BJ (cell line): ENCODE data around the gene WDFY3. TPM values are rescaled to one million over a fixed set of nuclear protein-coding genes. Genes with fewer than 3 reads are reported as not detected.

Source experiments
- CTCF ChIA-PET: fragments of 350-600 bp; formaldehyde crosslinking; extraction: SDS; loops from one replicate; lab custom pipeline; 2021; ENCODE audit warnings: antibody characterized with exemption, inconsistent platforms; lab: Yijun Ruan, JAX
- POLR2A ChIA-PET: fragments of 300-600 bp; sonication (Branson Sonifier 250); formaldehyde crosslinking; extraction: SDS; loops from one replicate; lab custom pipeline; 2021; ENCODE audit warnings: antibody characterized with exemption; lab: Charles Lee
- DNase-seq: peaks from one replicate; pipeline ENCODE4 v3.0.0-alpha.2; 2011; ENCODE audit warnings: low read depth
- H3K27me3 ChIP-seq: 2 replicates; pipeline ENCODE4 v1.6.0; 2011; ENCODE audit warnings: low read length; ENCODE audit not compliant: control insufficient read depth, insufficient read depth
- H3K36me3 ChIP-seq: 2 replicates; pipeline ENCODE4 v1.5.1; 2011; ENCODE audit warnings: low read length; ENCODE audit not compliant: control insufficient read depth, insufficient read depth
- H3K4me3 ChIP-seq: 2 replicates; pipeline ENCODE4 v1.5.1; 2011; ENCODE audit warnings: low read depth, mild to moderate bottlenecking, control low read depth, low read length
- CTCF ChIP-seq: IDR thresholded peaks from 2 replicates; pipeline ENCODE4 v1.5.1; 2011; ENCODE audit warnings: low read depth, mild to moderate bottlenecking, control low read depth, inconsistent platforms, low read length, moderate library complexity; ENCODE audit not compliant: insufficient read depth
- polyA plus RNA-seq: library from polyadenylated mRNA; depleted of rRNA; stranded (reverse); fragments of >200 nt; gene quantifications from 2 replicates; pipeline ENCODE4 v1.2.3, GENCODE V29; 2011

The WDFY3 gene
- polyA plus RNA-seq, 1 experiment = 28.8 TPM

- Histone ChIP-seq H3K27me3 (no peaks in the 10 kb centered on the region), H3K36me3 (peaks cover 1% of the 10 kb centered on the region; the same call in 1 of the 2 replicates), H3K4me3 (no peak overlapping the region)
- ChIA-PET POLR2A (no interaction called here), CTCF (interaction anchor here (1.0 kb wide), 1 partner anchor 8 kb away, joined by 4 read pairs; no protein-coding TSS in a partner anchor)
- no peak for DNase-seq
- TF ChIP-seq CTCF = no peak
Measured at GRCh38 chr4:84897516-84897915, 69.0 kb downstream of the WDFY3 start.

- Histone ChIP-seq H3K4me3 (no peak overlapping the region), H3K27me3 (no peaks in the 10 kb centered on the region), H3K36me3 (no peaks in the 10 kb centered on the region; the same call in 1 of the 2 replicates)
- CTCF ChIA-PET = interaction anchor here (0.6 kb wide), 1 partner anchor 18 kb away, joined by 3 read pairs; no protein-coding TSS in a partner anchor
- POLR2A ChIA-PET = no interaction called here
- no peak for TF ChIP-seq CTCF
- no peak for DNase-seq
Measured at GRCh38 chr4:84895283-84895682, 71.2 kb downstream of the WDFY3 start.

- no peak for DNase-seq
- ChIA-PET POLR2A (no interaction called here), CTCF (no interaction called here)
- no peak for TF ChIP-seq CTCF
- Histone ChIP-seq H3K4me3 (no peak overlapping the region), H3K36me3 (no peaks in the 10 kb centered on the region; the same call in 1 of the 2 replicates), H3K27me3 (no peaks in the 10 kb centered on the region)
Measured at GRCh38 chr4:84894621-84895020, 71.9 kb downstream of the WDFY3 start.

GRCh38 chr4:84892950-84893349 lies 73.5 kb downstream of the WDFY3 start:
- H3K36me3 ChIP-seq = no peaks in the 10 kb centered on the region; the same call in 1 of the 2 replicates
- ChIA-PET CTCF (no interaction called here), POLR2A (no interaction called here)
- no peaks in the 10 kb centered on the region for H3K27me3 ChIP-seq
- DNase-seq = no peak
- H3K4me3 ChIP-seq = no peak overlapping the region
- no peak for TF ChIP-seq CTCF

GRCh38 chr4:84887824-84888223 lies 78.7 kb downstream of the WDFY3 start:
- CTCF ChIA-PET = interaction anchor here (1.2 kb wide), 1 partner anchor 11 kb away, joined by 3 read pairs; no protein-coding TSS in a partner anchor
- no peak for TF ChIP-seq CTCF
- Histone ChIP-seq H3K4me3 (no peak overlapping the region), H3K36me3 (no peaks in the 10 kb centered on the region), H3K27me3 (no peaks in the 10 kb centered on the region)
- no peak for DNase-seq
- POLR2A ChIA-PET = no interaction called here
